ENCODE measurements around the gene TMEM259. TPM values are rescaled to one million over a fixed set of nuclear protein-coding genes. Genes with fewer than 3 reads are reported as not detected.

TMEM259 gene
- total and polyA plus RNA-seq, 2 donors (not counting 1 experiment from before 2014, with no cell fraction given), result 373 to 607 TPM

DNA sequence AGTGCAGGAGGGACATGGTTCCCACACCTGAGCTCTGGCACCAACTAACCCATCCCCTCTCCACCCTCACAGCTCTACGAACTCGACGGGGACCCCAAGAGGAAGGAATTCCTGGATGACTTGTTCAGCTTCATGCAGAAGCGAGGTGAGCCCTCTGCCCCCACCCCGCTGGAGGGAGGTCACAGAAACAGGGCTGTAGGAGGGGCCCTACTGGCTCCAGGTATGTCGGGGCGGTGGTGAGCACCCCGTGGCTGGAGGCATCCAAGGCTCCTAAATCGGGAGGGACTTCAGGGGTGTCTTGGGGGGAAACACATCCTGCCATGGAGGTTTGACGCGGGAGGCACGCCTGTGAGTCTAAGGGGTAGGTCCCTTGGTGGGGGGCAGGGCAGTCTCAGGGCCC, 60.9 kb downstream of the TMEM259 start:
- peaks cover 1% of the 10 kb centered on the region for H3K4me1 Mint-ChIP-seq
- intact Hi-C loops (cut with micrococcal nuclease), result no loop called here
- no peaks in the 10 kb centered on the region for H3K9me3 Mint-ChIP-seq (ENCODE audit: insufficient read depth)
- H3K27ac ChIP-seq (ENCODE audit: low read length in 2 of 2), result no peak overlapping the region
- H3K27me3 ChIP-seq (replicated peaks in 1 of 4; ENCODE audit: control extremely low read depth in 1 of 4, control insufficient read depth in 3 of 4, insufficient read depth in 4 of 4, low read length in 3 of 4), result no peaks in the 10 kb centered on the region
- no peak overlapping the region for H3K4me3 ChIP-seq (ENCODE audit: control extremely low read depth in 1 of 5, extremely low read depth in 1 of 5, insufficient read depth in 1 of 5, low read depth in 2 of 5, low read length in 4 of 5)
- H4K20me1 ChIP-seq (ENCODE audit: control insufficient read depth, insufficient read depth, low read length, poor library complexity, severe bottlenecking), result peaks cover 43% of the 10 kb centered on the region
- no peak overlapping the region for H3K9ac ChIP-seq (ENCODE audit: low read length)
- no peaks in the 10 kb centered on the region for H3K27me3 Mint-ChIP-seq
- no peak for TF ChIP-seq EZH2 (IDR thresholded peaks at IDR 0.05; ENCODE audit: borderline replicate concordance, insufficient read depth, low read depth, low read length, poor library complexity, severe bottlenecking)
- TF ChIP-seq, protein P1, sequence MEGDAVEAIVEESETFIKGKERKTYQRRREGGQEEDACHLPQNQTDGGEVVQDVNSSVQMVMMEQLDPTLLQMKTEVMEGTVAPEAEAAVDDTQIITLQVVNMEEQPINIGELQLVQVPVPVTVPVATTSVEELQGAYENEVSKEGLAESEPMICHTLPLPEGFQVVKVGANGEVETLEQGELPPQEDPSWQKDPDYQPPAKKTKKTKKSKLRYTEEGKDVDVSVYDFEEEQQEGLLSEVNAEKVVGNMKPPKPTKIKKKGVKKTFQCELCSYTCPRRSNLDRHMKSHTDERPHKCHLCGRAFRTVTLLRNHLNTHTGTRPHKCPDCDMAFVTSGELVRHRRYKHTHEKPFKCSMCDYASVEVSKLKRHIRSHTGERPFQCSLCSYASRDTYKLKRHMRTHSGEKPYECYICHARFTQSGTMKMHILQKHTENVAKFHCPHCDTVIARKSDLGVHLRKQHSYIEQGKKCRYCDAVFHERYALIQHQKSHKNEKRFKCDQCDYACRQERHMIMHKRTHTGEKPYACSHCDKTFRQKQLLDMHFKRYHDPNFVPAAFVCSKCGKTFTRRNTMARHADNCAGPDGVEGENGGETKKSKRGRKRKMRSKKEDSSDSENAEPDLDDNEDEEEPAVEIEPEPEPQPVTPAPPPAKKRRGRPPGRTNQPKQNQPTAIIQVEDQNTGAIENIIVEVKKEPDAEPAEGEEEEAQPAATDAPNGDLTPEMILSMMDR (IDR thresholded peaks at IDR 0.05), result no peak
- ChIA-PET POLR2A (no interaction called here), CTCF (no interaction called here)
- no peak overlapping the region for H3K4me2 ChIP-seq (replicated peaks; ENCODE audit: low read depth, low read length, poor library complexity, severe bottlenecking)
- peaks cover 0 to 6% of the 10 kb centered on the region in 2 donors for H3K4me1 ChIP-seq (ENCODE audit: control insufficient read depth in 2 of 2, insufficient read depth in 2 of 2, low read length in 2 of 2)
- no peak overlapping the region for H3K4me3 Mint-ChIP-seq
- peaks cover 27% of the 10 kb centered on the region for H3K79me2 ChIP-seq (ENCODE audit: control insufficient read depth, insufficient read depth, low read length)
- ATAC-seq (ENCODE audit: low read depth) (no peak), DNase-seq (no peak)
- H2AFZ ChIP-seq (ENCODE audit: insufficient read depth, low read depth, low read length, poor library complexity, severe bottlenecking), result no peak overlapping the region
- WGBS (ENCODE audit: insufficient coverage), result 68% methylated on average over 11 of the region's 12 CpGs
- peaks cover 0 to 7% (median 0%) of the 10 kb centered on the region in 3 donors for H3K9me3 ChIP-seq (ENCODE audit: control extremely low read depth in 1 of 3, control insufficient read depth in 2 of 3, insufficient read depth in 1 of 3, low read length in 2 of 3)
- peaks cover 0 to 38% of the 10 kb centered on the region in 2 experiments for H3K36me3 ChIP-seq (replicated peaks in 1 of 2; ENCODE audit: control extremely low read depth in 1 of 2, control insufficient read depth in 1 of 2, extremely low read depth in 1 of 2, insufficient read depth in 2 of 2, low read length in 1 of 2)
- H3K27ac Mint-ChIP-seq, result no peak overlapping the region

Small RNA genes lying within 50 kb of the gene (small RNA-seq; reads per million reads assigned to genes)
- 9.3 reads per million, percentile 82 among the genes with 10 or more reads in this experiment for gene RNU6-2 (ENCODE audit: insufficient read length, low read depth, low replicate concordance)

Other genes with a start within 250 kb of the TMEM259 start
- gene PTBP1, start 223.7 kb downstream of the TMEM259 start, total RNA-seq, result 304 and 309 TPM in 2 replicates
- gene PTBP1, start 223.7 kb downstream of the TMEM259 start, polyA plus RNA-seq, result 137 and 154 TPM in 2 replicates
- not detected in 2 replicates for gene PLPPR3, start 199.2 kb downstream of the TMEM259 start, total RNA-seq
- gene PLPPR3, start 199.2 kb downstream of the TMEM259 start, polyA plus RNA-seq, result not detected in 2 replicates
- gene AZU1, start 193.3 kb downstream of the TMEM259 start, total RNA-seq, result 0.44 and 0.70 TPM in 2 replicates
- gene AZU1, start 193.3 kb downstream of the TMEM259 start, polyA plus RNA-seq, result 0.13 and 0.59 TPM in 2 replicates
- gene PRTN3, start 180.1 kb downstream of the TMEM259 start, total RNA-seq, result not detected in 2 replicates
- not detected in 2 replicates for gene PRTN3, start 180.1 kb downstream of the TMEM259 start, polyA plus RNA-seq
- not detected in 2 replicates for gene ELANE, start 168.8 kb downstream of the TMEM259 start, total RNA-seq
- gene ELANE, start 168.8 kb downstream of the TMEM259 start, polyA plus RNA-seq, result 0.18 TPM in 1 of 2 replicates, not detected in the other
- gene CFD, start 161.5 kb downstream of the TMEM259 start, total RNA-seq, result 0.79 and 0.87 TPM in 2 replicates
- 2.9 and 6.6 TPM in 2 replicates for gene CFD, start 161.5 kb downstream of the TMEM259 start, polyA plus RNA-seq
- 85.0 and 88.6 TPM in 2 replicates for gene MED16, start 127.9 kb downstream of the TMEM259 start, total RNA-seq
- 60.3 and 85.3 TPM in 2 replicates for gene MED16, start 127.9 kb downstream of the TMEM259 start, polyA plus RNA-seq
- gene RNU6-9, start 127.6 kb downstream of the TMEM259 start, total RNA-seq, result not detected in 2 replicates
- not detected in 2 replicates for gene RNU6-9, start 127.6 kb downstream of the TMEM259 start, polyA plus RNA-seq
- gene R3HDM4, start 107.9 kb downstream of the TMEM259 start, total RNA-seq, result 165 and 176 TPM in 2 replicates
- 168 and 185 TPM in 2 replicates for gene R3HDM4, start 107.9 kb downstream of the TMEM259 start, polyA plus RNA-seq
- 0.56 and 0.79 TPM in 2 replicates for gene KISS1R, start 103.8 kb downstream of the TMEM259 start, total RNA-seq
- 0.55 and 1.3 TPM in 2 replicates for gene KISS1R, start 103.8 kb downstream of the TMEM259 start, polyA plus RNA-seq
- gene ARID3A, start 95.1 kb downstream of the TMEM259 start, total RNA-seq, result 60.5 and 66.7 TPM in 2 replicates
- 16.5 and 22.9 TPM in 2 replicates for gene ARID3A, start 95.1 kb downstream of the TMEM259 start, polyA plus RNA-seq
- 50.5 and 60.5 TPM in 2 replicates for gene WDR18, start 36.8 kb downstream of the TMEM259 start, total RNA-seq
- gene WDR18, start 36.8 kb downstream of the TMEM259 start, polyA plus RNA-seq, result 29.6 and 48.5 TPM in 2 replicates
- 0.10 and 0.42 TPM in 2 replicates for gene GRIN3B, start 20.7 kb downstream of the TMEM259 start, total RNA-seq
- 0.07 and 0.10 TPM in 2 replicates for gene GRIN3B, start 20.7 kb downstream of the TMEM259 start, polyA plus RNA-seq
- gene RNU6-2, start 399 bp upstream of the TMEM259 start, total RNA-seq, result not detected in 2 replicates
- not detected in 2 replicates for gene RNU6-2, start 399 bp upstream of the TMEM259 start, polyA plus RNA-seq
- 186 and 198 TPM in 2 replicates for gene CNN2, start 5.5 kb upstream of the TMEM259 start, total RNA-seq
- gene CNN2, start 5.5 kb upstream of the TMEM259 start, polyA plus RNA-seq, result 301 and 325 TPM in 2 replicates
- 192 and 206 TPM in 2 replicates for gene ABCA7, start 19.0 kb upstream of the TMEM259 start, total RNA-seq
- gene ABCA7, start 19.0 kb upstream of the TMEM259 start, polyA plus RNA-seq, result 281 and 425 TPM in 2 replicates
- 490 and 523 TPM in 2 replicates for gene ARHGAP45, start 46.0 kb upstream of the TMEM259 start, total RNA-seq
- gene ARHGAP45, start 46.0 kb upstream of the TMEM259 start, polyA plus RNA-seq, result 488 and 579 TPM in 2 replicates
- 103 and 106 TPM in 2 replicates for gene POLR2E, start 74.3 kb upstream of the TMEM259 start, total RNA-seq
- gene POLR2E, start 74.3 kb upstream of the TMEM259 start, polyA plus RNA-seq, result 84.5 and 121 TPM in 2 replicates
- gene GPX4, start 82.9 kb upstream of the TMEM259 start, total RNA-seq, result 202 and 213 TPM in 2 replicates
- 303 and 317 TPM in 2 replicates for gene GPX4, start 82.9 kb upstream of the TMEM259 start, polyA plus RNA-seq
- gene SBNO2, start 153.1 kb upstream of the TMEM259 start, total RNA-seq, result 83.3 and 85.9 TPM in 2 replicates
- gene SBNO2, start 153.1 kb upstream of the TMEM259 start, polyA plus RNA-seq, result 42.8 and 47.3 TPM in 2 replicates
- gene STK11, start 184.7 kb upstream of the TMEM259 start, total RNA-seq, result 89.9 and 91.8 TPM in 2 replicates
- 82.9 and 87.9 TPM in 2 replicates for gene STK11, start 184.7 kb upstream of the TMEM259 start, polyA plus RNA-seq
- 0.12 TPM in 1 of 2 replicates, not detected in the other for gene CBARP, start 216.9 kb upstream of the TMEM259 start, total RNA-seq
- gene CBARP, start 216.9 kb upstream of the TMEM259 start, polyA plus RNA-seq, result not detected in 2 replicates
- 131 and 150 TPM in 2 replicates for gene ATP5F1D, start 220.6 kb upstream of the TMEM259 start, total RNA-seq
- gene ATP5F1D, start 220.6 kb upstream of the TMEM259 start, polyA plus RNA-seq, result 145 and 166 TPM in 2 replicates
- 97.8 and 98.5 TPM in 2 replicates for gene MIDN, start 227.5 kb upstream of the TMEM259 start, total RNA-seq
- 120 and 156 TPM in 2 replicates for gene MIDN, start 227.5 kb upstream of the TMEM259 start, polyA plus RNA-seq
- gene CIRBP, start 248.2 kb upstream of the TMEM259 start, total RNA-seq, result 643 and 648 TPM in 2 replicates
- gene CIRBP, start 248.2 kb upstream of the TMEM259 start, polyA plus RNA-seq, result 1,164 and 1,418 TPM in 2 replicates